RWPE1 (cell line): ENCODE results near the gene POU3F3.

Source experiments
- CTCF ChIA-PET: fragments of 350-600 bp; sonication (Branson Sonifier 250); formaldehyde crosslinking; extraction: SDS; loops from one replicate; lab custom pipeline; 2021; lab: Yijun Ruan, JAX
- POLR2A ChIA-PET: fragments of 400-600 bp; formaldehyde crosslinking; extraction: SDS; loops from one replicate; lab custom pipeline; 2020; ENCODE audit warnings: antibody characterized with exemption; ENCODE audit not compliant: low non-redundant PET; lab: Yijun Ruan, JAX
- DNase-seq: peaks from one replicate; pipeline ENCODE4 v3.0.0; 2012; ENCODE audit warnings: low spot score
- H3K27ac ChIP-seq: fragments of 450-650 bp; 2 replicates; pipeline ENCODE4 v1.5.1; 2017
- TF ChIP-seq, protein P1 (sequence below): fragments of 450-650 bp; conservative IDR thresholded peaks from 2 replicates; pipeline ENCODE4 v1.5.1; 2017; ENCODE audit warnings: low read depth, mild to moderate bottlenecking

POU3F3 gene

GRCh38 chr2:104872866-104873688 lies 19.2 kb downstream of the POU3F3 start:
- TF ChIP-seq, protein P1, sequence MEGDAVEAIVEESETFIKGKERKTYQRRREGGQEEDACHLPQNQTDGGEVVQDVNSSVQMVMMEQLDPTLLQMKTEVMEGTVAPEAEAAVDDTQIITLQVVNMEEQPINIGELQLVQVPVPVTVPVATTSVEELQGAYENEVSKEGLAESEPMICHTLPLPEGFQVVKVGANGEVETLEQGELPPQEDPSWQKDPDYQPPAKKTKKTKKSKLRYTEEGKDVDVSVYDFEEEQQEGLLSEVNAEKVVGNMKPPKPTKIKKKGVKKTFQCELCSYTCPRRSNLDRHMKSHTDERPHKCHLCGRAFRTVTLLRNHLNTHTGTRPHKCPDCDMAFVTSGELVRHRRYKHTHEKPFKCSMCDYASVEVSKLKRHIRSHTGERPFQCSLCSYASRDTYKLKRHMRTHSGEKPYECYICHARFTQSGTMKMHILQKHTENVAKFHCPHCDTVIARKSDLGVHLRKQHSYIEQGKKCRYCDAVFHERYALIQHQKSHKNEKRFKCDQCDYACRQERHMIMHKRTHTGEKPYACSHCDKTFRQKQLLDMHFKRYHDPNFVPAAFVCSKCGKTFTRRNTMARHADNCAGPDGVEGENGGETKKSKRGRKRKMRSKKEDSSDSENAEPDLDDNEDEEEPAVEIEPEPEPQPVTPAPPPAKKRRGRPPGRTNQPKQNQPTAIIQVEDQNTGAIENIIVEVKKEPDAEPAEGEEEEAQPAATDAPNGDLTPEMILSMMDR: peak; percentile 47
- CTCF ChIA-PET: interaction anchor here (0.5 to 2.1 kb wide), 4 partner anchors 23 to 1897 kb away, joined by 3 to 6 read pairs (median 5); no protein-coding TSS in a partner anchor
- no peak overlapping the region for H3K27ac ChIP-seq
- DNase-seq: peak; percentile 67
- POLR2A ChIA-PET: no interaction called here

DNA sequence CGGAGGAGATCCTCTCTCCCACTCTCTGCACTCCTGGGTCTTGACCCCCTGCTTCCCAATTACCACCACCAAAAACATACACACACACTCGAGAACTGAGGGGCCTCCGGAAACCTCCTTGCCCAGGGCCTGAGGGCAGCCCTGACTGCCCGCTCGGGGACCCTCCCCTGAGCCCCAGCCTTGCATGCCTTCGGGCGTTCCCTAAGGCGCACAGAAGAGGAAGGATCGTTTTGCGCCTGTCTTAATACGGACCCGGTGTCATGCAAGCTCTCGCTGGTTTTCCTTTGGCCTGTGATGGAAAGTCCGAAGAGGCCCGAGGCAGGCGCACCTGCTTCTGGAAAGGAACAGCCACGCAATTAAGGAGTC lies 19.8 kb downstream of the POU3F3 start:
- ChIA-PET CTCF (interaction anchor here (0.9 kb wide), 1 partner anchor 914 kb away, joined by 3 read pairs; no protein-coding TSS in a partner anchor), POLR2A (no interaction called here)
- H3K27ac ChIP-seq: no peak overlapping the region
- no peak for DNase-seq
- TF ChIP-seq, protein P1: no peak

DNA sequence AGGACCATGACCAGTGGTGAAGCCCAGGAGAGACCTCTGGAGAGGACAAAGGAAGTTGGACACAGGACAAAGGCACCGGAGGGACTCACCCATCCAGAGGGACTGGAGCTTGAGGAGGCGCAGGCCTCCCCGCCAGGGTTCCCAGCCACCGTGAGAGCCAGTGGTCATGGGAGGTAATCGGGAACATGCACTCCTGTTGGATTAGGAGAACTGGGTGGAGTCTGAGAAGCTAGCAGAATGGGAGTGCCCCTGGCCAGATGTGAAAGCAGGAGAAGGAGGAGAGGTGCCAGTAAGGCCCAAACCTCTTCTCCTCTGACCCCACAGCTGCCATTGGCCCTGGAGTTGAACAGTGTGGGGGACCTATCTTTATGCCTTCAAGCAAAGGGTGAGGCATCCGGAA lies 20.3 kb downstream of the POU3F3 start:
- TF ChIP-seq, protein P1: no peak
- CTCF ChIA-PET: interaction anchor here (0.9 kb wide), 1 partner anchor 915 kb away, joined by 3 read pairs; no protein-coding TSS in a partner anchor
- no peak overlapping the region for H3K27ac ChIP-seq
- POLR2A ChIA-PET: no interaction called here
- DNase-seq: no peak

DNA sequence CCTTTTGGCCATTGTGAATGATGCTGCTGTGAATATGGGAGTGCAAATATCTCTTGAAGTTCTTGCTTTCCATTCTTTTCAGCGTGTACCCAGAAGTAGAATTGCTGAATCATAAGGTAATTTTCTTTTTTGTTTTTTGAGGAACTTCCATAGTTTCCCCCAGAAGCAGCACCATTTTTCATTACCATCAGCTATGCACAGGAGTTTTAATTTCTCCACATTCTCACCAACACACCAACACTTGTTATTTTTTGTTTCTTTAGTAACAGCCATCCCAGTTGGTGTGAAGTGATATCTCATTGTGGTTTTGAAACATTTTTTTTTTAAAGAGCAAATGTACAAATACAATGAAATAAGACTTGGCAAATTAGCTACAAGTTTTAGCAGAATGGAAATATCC lies 21.3 kb downstream of the POU3F3 start:
- POLR2A ChIA-PET: no interaction called here
- TF ChIP-seq, protein P1: no peak
- H3K27ac ChIP-seq: no peak overlapping the region
- no peak for DNase-seq
- CTCF ChIA-PET: no interaction called here

DNA sequence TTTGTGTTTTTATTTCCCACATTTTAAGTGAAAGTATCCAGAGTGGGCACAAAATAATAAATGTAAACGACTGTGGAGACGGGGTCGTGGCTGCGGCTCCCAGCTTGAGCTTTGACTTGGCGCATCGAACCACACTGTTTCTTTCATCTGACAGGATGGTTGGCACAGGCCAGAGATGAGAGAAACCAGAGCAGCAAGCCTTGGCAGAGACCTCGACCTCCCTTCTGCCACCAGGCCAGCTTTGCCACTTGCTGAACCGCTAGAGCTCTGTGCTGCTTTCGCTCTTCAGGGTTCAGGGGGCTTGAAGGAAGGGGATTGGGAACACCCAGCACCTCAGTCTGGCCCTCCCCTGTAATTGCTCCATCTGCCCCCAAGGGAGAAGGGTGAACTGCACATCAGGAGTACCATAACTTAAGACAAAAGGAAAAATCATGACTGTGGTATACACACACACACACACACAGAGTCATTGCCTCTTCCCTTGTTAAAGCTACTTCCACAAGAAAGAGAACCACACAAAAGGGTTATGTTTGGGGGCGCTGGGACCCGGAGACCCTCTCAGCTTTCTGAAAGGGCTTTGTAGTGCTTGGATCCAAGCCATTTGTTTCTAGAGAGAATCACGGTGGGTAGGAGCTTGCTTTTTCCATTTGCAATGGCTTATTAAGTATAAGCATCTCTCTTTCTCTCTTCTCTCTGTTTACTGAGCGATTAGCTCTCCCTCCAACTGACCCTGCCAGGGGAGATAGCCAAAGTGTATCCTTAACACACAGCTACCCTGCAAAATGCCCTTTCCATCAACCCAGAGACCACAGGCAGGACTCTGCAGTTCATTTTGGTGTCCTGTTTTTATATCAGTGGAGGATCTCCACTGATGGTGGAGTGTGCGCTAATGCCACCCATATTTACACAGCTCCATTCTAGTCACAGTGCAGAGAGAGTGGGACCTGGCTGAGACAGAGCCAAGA lies 23.0 kb downstream of the POU3F3 start:
- TF ChIP-seq, protein P1: no peak
- POLR2A ChIA-PET: no interaction called here
- CTCF ChIA-PET: interaction anchor here (0.6 to 1.0 kb wide), 3 partner anchors 10 to 918 kb away, joined by 3 read pairs; no protein-coding TSS in a partner anchor

More for the DNA sequence above, 23.0 kb downstream of the POU3F3 start:
- no peak for DNase-seq
- H3K27ac ChIP-seq: no peak overlapping the region
